Thoracic aorta (tissue), 2 donors: Measurements from ENCODE around the gene HSPA2. TPM values are rescaled to one million over a fixed set of nuclear protein-coding genes. Genes with fewer than 3 reads are reported as not detected.
"Not testable (repeated sequence)": the region's sequence is repeated elsewhere in the genome, so short reads cannot be mapped to it uniquely, and the experiment has no call there.

Experiments used
- ATAC-seq: fragments of 150-250 bp; one replicate; pipeline ENCODE4 v1.8.0; 2017; ENCODE audit warnings: low read depth; ENCODE audit not compliant: insufficient number of reproducible peaks, low FRiP score
- DNase-seq: peaks from one replicate; pipeline ENCODE4 v3.0.0-alpha.2; 2020; ENCODE audit warnings: low spot score
- H3K27ac ChIP-seq, 2 donors: fragments of 200-600 bp; sonication (generic); 1 replicate in 1 of 2; 2 replicates in 1 of 2; pipeline ENCODE4 v1.5.1; 2016; ENCODE audit warnings: mild to moderate bottlenecking in 2 of 2, moderate library complexity in 2 of 2
- H3K27me3 ChIP-seq: fragments of 200-600 bp; sonication (generic); replicated peaks from 2 replicates; pipeline ENCODE4 v1.6.0; 2016; ENCODE audit warnings: mild to moderate bottlenecking; ENCODE audit not compliant: insufficient read depth
- H3K36me3 ChIP-seq: fragments of 200-600 bp; sonication (generic); one replicate; pipeline ENCODE4 v1.5.1; 2016
- H3K4me1 ChIP-seq, 2 donors: fragments of 200-600 bp; sonication (generic); 1 replicate in 1 of 2; 2 replicates in 1 of 2; pipeline versions ENCODE4 v1.5.1 to v1.6.0; 2016; ENCODE audit warnings: low read depth in 2 of 2, mild to moderate bottlenecking in 1 of 2; ENCODE audit not compliant: control insufficient read depth in 1 of 2
- H3K4me3 ChIP-seq: fragments of 200-600 bp; sonication (generic); 2 replicates; pipeline ENCODE4 v1.5.1; 2016; ENCODE audit warnings: mild to moderate bottlenecking
- H3K9me3 ChIP-seq: fragments of 200-600 bp; sonication (generic); 2 replicates; pipeline ENCODE4 v1.5.1; 2016
- CTCF ChIP-seq: fragments of 200-600 bp; sonication (generic); IDR thresholded peaks from one replicate; pipeline ENCODE4 v1.5.1; 2019; ENCODE audit warnings: antibody characterized with exemption
- total RNA-seq, 2 donors: library from RNA; depleted of rRNA; stranded (reverse); fragments of >200 nt; gene quantifications; one replicate each; pipeline versions ENCODE4 v1.1.0 to v1.2.3, GENCODE V29; 2016

Gene HSPA2
- total RNA-seq, 2 donors from 2014 or later, result 28.5 to 33.7 TPM

DNA sequence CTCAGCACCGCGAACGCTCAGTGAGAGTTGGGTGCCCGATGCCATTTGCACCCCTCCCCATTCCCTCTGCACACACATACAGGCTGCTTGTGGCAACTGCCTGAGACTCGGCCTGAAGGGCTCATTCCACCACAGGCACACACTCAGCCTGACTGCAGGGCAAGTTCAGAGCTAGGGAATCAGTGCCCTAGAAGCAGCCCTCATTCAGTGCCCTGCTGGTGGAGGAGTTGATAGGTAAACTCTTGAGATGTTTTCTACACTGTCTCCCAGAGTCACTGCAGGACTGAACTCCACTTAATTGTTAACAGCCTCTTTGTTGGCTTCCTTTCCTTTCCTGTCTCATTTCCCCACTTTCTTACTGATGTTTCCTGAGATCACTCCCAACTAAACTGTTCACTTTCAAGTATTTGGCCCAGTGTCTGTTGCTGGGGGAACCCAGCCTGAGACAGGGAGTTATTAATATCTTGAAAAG, 26.1 kb downstream of the HSPA2 start:
- Histone ChIP-seq H3K27ac (peak overlapping the region; percentile 72 to 81), H3K36me3 (no peaks in the 10 kb centered on the region), H3K4me3 (peak overlapping the region; percentile 6), H3K4me1 (peaks cover 25 to 39% of the 10 kb centered on the region in 2 donors), H3K9me3 (no peaks in the 10 kb centered on the region), H3K27me3 (no peaks in the 10 kb centered on the region)
- ATAC-seq (no peak), DNase-seq (no peak)
- TF ChIP-seq CTCF, result no peak

- TF ChIP-seq CTCF, result no peak
- no peaks in the 10 kb centered on the region for H3K36me3 ChIP-seq
- H3K27me3 ChIP-seq, result no peaks in the 10 kb centered on the region
- H3K27ac ChIP-seq, result peak overlapping the region; percentile 80 to 83
- peak; percentile 21 for DNase-seq
- no peaks in the 10 kb centered on the region for H3K9me3 ChIP-seq
- ATAC-seq, result peak; percentile 96
- H3K4me3 ChIP-seq, result peak overlapping the region; percentile 43
- peaks cover 34 to 53% of the 10 kb centered on the region in 2 donors for H3K4me1 ChIP-seq
These were observed 28.6 kb downstream of the HSPA2 start for GRCh38 chr14:64569138-64569631.

GRCh38 chr14:64569646-64570045, 29.1 kb downstream of the HSPA2 start:
- peak overlapping the region; percentile 80 to 83 for H3K27ac ChIP-seq

DNA sequence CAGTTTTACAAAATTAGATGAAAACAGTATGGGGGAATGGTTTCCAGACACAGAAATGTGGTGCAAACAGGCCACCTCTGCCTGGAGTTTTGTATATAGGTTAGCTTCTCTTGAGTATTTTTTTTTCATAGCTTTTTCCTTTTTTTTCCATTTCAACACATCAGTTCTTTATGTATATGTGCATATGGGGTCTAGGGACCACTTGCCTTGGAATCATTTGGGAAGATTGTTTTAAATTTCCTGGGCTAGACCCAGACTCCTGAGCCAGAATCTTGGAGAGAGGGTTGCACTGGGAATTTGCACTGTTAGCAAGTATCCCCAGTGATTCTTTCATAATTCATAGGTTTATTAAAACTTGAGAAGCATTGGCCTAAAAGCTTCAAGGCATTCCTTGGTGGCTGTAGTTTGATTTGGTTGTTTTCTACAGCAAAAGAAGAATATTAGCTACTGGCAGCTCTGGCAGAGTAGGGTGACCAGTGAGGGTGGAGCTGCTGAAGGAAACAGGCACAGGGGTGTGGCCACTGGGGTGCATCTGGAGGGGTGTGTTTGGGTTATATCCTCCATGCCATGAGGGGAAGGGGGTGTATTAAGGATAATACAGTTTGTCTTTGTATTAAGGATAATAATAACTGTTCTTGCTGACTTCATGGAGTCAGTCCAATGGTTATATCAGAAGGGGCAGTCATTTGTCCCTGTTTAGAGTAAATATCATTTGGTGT, 32.0 kb downstream of the HSPA2 start:
- no peak overlapping the region for H3K4me3 ChIP-seq
- peaks cover 24 to 35% of the 10 kb centered on the region in 2 donors for H3K4me1 ChIP-seq
- DNase-seq (no peak), ATAC-seq (no peak)
- no peaks in the 10 kb centered on the region for H3K9me3 ChIP-seq
- H3K36me3 ChIP-seq, result no peaks in the 10 kb centered on the region
- H3K27ac ChIP-seq, result peak overlapping the region; percentile 16 to 42
- no peaks in the 10 kb centered on the region for H3K27me3 ChIP-seq
- no peak for TF ChIP-seq CTCF

More at GRCh38 chr14:64569646-64570045, 29.1 kb downstream of the HSPA2 start:
- not testable (repeated sequence) for DNase-seq, H3K36me3 ChIP-seq, H3K27me3 ChIP-seq, H3K9me3 ChIP-seq
- Histone ChIP-seq H3K4me1 (peaks cover 34 to 53% of the 10 kb centered on the region in 2 donors), H3K4me3 (peak overlapping the region; percentile 43)
- ATAC-seq, result peak; percentile 11

- DNase-seq, result no peak
- no peak for ATAC-seq
- Histone ChIP-seq H3K36me3 (no peaks in the 10 kb centered on the region), H3K9me3 (no peaks in the 10 kb centered on the region), H3K4me1 (peaks cover 20 to 32% of the 10 kb centered on the region in 2 donors), H3K4me3 (no peak overlapping the region), H3K27ac (peak overlapping the region; percentile 16 to 42), H3K27me3 (no peaks in the 10 kb centered on the region)
- TF ChIP-seq CTCF, result no peak
These were observed 32.6 kb downstream of the HSPA2 start for GRCh38 chr14:64573109-64573508.
